B cell (primary cell): ENCODE results near the gene ATPAF1.

Source experiments
- EZH2 ChIP-seq: IDR thresholded peaks from 2 replicates; pipeline ENCODE4 v1.6.1; 2012; ENCODE audit warnings: borderline replicate concordance, low read depth, mild to moderate bottlenecking, moderate library complexity, low read length; ENCODE audit not compliant: insufficient read depth, poor library complexity, severe bottlenecking
- TF ChIP-seq, protein P1 (sequence below): fragments of 200-600 bp; IDR thresholded peaks from one replicate; pipeline ENCODE4 v1.8.0; 2022; ENCODE audit warnings: antibody characterized with exemption, mild to moderate bottlenecking

DNA sequence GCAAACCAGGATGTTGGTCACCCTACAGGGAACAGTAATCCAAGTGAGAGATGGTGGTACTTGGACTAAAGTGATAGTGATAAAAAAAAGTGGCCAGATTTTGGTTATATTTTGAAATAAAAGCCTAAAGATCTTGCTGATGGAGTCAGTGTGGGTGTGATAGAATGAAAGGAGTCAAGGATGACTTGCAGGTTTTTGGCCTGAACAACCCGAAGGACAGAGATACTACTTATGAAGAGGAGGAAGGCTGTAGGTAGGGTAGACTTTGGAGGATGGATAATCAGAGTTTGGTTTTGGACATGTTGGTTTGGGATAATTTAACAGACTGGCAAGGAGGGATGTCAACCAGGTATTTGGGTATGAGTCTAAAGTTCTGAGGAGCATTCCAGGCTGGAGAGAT, 2.0 kb upstream of the ATPAF1 start:
- TF ChIP-seq, protein P1, sequence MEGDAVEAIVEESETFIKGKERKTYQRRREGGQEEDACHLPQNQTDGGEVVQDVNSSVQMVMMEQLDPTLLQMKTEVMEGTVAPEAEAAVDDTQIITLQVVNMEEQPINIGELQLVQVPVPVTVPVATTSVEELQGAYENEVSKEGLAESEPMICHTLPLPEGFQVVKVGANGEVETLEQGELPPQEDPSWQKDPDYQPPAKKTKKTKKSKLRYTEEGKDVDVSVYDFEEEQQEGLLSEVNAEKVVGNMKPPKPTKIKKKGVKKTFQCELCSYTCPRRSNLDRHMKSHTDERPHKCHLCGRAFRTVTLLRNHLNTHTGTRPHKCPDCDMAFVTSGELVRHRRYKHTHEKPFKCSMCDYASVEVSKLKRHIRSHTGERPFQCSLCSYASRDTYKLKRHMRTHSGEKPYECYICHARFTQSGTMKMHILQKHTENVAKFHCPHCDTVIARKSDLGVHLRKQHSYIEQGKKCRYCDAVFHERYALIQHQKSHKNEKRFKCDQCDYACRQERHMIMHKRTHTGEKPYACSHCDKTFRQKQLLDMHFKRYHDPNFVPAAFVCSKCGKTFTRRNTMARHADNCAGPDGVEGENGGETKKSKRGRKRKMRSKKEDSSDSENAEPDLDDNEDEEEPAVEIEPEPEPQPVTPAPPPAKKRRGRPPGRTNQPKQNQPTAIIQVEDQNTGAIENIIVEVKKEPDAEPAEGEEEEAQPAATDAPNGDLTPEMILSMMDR = no peak
- no peak for TF ChIP-seq EZH2
